Activated naive CD4-positive, alpha-beta T cell treated with anti-CD3 and anti-CD28 coated beads, Interleukin-2, amount 50 U/mL, for 24 hours (primary cell): Measurements from ENCODE around the gene FAM13A.

Experiments
- H3K27ac Mint-ChIP-seq: one replicate; pipeline ENCODE4 v1.8.0; 2021; ENCODE audit warnings: mild to moderate bottlenecking, mixed read lengths
- H3K27me3 Mint-ChIP-seq: one replicate; pipeline ENCODE4 v1.8.0; 2021; ENCODE audit warnings: mixed read lengths
- H3K36me3 Mint-ChIP-seq: one replicate; pipeline ENCODE4 v1.8.0; 2021; ENCODE audit warnings: mixed read lengths
- H3K4me1 Mint-ChIP-seq: one replicate; pipeline ENCODE4 v1.8.0; 2021; ENCODE audit warnings: mixed read lengths
- H3K4me3 Mint-ChIP-seq: one replicate; pipeline ENCODE4 v1.8.0; 2021; ENCODE audit warnings: mild to moderate bottlenecking, mixed read lengths
- H3K9me3 Mint-ChIP-seq: one replicate; pipeline ENCODE4 v1.8.0; 2021; ENCODE audit warnings: mixed read lengths

Gene FAM13A

DNA sequence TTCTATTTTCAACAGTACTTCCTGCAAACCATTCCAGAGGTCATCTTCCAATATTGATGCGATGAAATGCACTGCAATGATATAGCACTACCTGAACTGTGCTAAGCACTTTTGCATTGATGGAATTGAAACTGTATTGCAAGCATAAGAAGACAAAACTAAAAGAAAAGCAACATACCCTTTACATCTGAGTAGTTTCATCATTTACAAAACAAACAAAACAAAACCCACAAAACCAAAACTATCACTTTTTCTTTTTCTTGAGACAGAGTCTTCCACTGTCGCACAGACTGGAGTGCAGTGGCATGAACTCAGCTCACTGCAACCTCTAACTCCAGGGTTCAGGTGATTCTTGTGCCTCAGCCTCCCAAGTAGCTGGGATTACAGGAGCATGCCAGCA is 239.2 kb downstream of the FAM13A start:
- Mint-ChIP-seq H3K27me3 (peaks cover 2% of the 10 kb centered on the region), H3K9me3 (no peaks in the 10 kb centered on the region), H3K36me3 (no peaks in the 10 kb centered on the region), H3K27ac (no peak overlapping the region), H3K4me3 (no peak overlapping the region), H3K4me1 (peaks cover 33% of the 10 kb centered on the region)

DNA sequence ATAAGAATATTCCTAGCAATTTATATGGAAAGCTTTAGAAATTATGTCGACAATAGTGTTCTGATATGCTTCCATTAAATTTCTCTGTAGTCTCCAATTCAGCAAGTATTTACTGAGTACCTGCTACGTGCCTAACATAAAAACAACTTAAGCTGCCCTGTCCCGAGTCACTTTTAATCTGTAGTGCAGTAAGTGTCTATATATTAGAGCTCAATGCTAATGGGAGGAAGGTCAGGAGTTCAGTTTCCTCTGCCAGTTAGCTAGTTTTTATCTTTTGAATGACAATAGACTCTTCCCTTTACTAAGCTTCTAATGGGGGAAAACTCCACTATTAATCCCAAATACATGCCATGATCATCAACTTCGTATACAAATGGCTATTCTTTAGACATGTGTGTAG is 240.6 kb downstream of the FAM13A start:
- Mint-ChIP-seq H3K4me1 (peaks cover 26% of the 10 kb centered on the region), H3K4me3 (no peak overlapping the region), H3K27ac (no peak overlapping the region), H3K27me3 (peaks cover 2% of the 10 kb centered on the region), H3K36me3 (no peaks in the 10 kb centered on the region), H3K9me3 (no peaks in the 10 kb centered on the region)

DNA sequence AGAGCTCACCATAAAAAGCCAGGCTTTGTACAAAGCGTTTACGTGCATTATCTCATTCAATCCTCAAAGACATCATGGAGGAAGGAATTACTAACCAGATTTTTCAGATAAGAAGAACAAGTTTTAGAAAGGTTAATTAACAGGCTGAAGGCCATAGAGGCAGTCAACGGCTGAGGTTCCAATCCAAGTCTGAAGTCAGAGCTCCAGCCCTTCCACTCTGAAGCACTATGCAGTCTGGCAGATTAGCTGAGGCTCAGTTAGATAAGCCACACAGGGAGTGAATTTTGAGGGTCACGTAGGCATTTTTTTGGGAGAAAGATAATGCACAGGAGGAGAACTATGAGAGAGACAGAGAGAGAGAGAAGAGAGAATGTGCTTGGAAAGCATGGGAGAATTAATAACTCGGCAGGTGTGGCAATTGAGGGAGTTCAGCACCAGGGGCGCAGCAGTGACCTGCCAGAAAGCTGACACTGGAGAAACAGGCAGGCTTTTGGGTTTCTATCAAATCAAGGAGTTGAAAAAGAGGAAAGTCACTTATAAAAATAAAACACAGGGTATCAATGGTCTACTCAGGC is 242.9 kb downstream of the FAM13A start:
- H3K27ac Mint-ChIP-seq: no peak overlapping the region
- H3K4me3 Mint-ChIP-seq: no peak overlapping the region

GRCh38 chr4:88813013-88813412 is 244.0 kb downstream of the FAM13A start:
- H3K27ac Mint-ChIP-seq: no peak overlapping the region
- H3K4me3 Mint-ChIP-seq: no peak overlapping the region

More for the DNA sequence above, 242.9 kb downstream of the FAM13A start:
- peaks cover 10% of the 10 kb centered on the region for H3K4me1 Mint-ChIP-seq
- H3K9me3 Mint-ChIP-seq: no peaks in the 10 kb centered on the region
- H3K36me3 Mint-ChIP-seq: no peaks in the 10 kb centered on the region
- H3K27me3 Mint-ChIP-seq: peaks cover 2% of the 10 kb centered on the region

GRCh38 chr4:88812420-88812819 is 244.6 kb downstream of the FAM13A start:
- Mint-ChIP-seq H3K9me3 (no peaks in the 10 kb centered on the region), H3K27ac (no peak overlapping the region), H3K36me3 (no peaks in the 10 kb centered on the region), H3K27me3 (peaks cover 2% of the 10 kb centered on the region), H3K4me1 (no peaks in the 10 kb centered on the region), H3K4me3 (no peak overlapping the region)

More at GRCh38 chr4:88813013-88813412, 244.0 kb downstream of the FAM13A start:
- no peaks in the 10 kb centered on the region for H3K4me1 Mint-ChIP-seq
- no peaks in the 10 kb centered on the region for H3K9me3 Mint-ChIP-seq
- no peaks in the 10 kb centered on the region for H3K36me3 Mint-ChIP-seq
- peaks cover 2% of the 10 kb centered on the region for H3K27me3 Mint-ChIP-seq

GRCh38 chr4:88811904-88812303 is 245.1 kb downstream of the FAM13A start:
- Mint-ChIP-seq H3K4me1 (no peaks in the 10 kb centered on the region), H3K36me3 (no peaks in the 10 kb centered on the region), H3K4me3 (no peak overlapping the region), H3K27ac (no peak overlapping the region), H3K27me3 (peaks cover 2% of the 10 kb centered on the region), H3K9me3 (no peaks in the 10 kb centered on the region)

DNA sequence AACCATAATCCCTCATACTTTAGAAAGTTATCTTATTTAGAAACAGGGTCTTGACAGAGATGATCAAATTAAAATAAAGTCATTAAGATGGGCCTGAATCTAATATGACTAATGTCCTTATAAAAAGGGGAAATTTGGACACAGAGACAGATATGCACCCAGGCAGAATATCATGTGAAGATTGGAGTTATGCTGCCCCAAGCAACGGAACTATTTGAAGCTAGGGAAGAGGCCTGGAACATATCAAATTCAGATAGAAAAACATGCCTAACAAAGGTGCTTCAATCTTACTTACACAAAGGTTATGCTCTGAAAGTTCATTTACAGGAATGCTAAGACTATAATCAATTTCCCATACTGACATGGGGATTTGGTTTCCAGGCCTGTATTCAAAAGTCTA is 246.7 kb downstream of the FAM13A start:
- Mint-ChIP-seq H3K36me3 (no peaks in the 10 kb centered on the region), H3K4me1 (no peaks in the 10 kb centered on the region), H3K27me3 (peaks cover 2% of the 10 kb centered on the region), H3K27ac (no peak overlapping the region), H3K9me3 (no peaks in the 10 kb centered on the region), H3K4me3 (no peak overlapping the region)

- Mint-ChIP-seq H3K27ac (no peak overlapping the region), H3K4me3 (no peak overlapping the region), H3K36me3 (no peaks in the 10 kb centered on the region), H3K9me3 (no peaks in the 10 kb centered on the region), H3K27me3 (no peaks in the 10 kb centered on the region), H3K4me1 (peaks cover 3% of the 10 kb centered on the region)
Observed at GRCh38 chr4:88809576-88810219, 247.3 kb downstream of the FAM13A start.

- Mint-ChIP-seq H3K4me3 (no peak overlapping the region), H3K9me3 (no peaks in the 10 kb centered on the region)
Observed at GRCh38 chr4:88809101-88809500, 247.9 kb downstream of the FAM13A start.

DNA sequence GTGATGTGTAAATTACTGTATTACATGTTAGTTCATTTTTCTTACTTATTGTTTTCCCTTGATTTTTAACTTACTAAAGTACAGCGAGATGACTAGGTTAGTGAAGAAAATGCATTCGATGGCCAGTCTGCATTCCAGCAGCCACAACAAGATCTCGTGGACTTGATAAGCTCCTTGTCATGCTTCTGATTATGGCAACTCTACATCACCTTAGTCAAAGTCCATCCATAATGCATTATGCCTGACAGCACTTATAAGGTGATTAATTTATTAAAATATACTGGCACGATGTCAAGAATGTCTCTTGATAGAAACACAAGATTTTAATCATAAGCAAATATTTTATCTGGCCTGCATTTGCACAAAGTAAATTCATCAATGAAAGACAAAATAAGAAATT is 249.5 kb downstream of the FAM13A start:
- no peak overlapping the region for H3K27ac Mint-ChIP-seq
- H3K9me3 Mint-ChIP-seq: no peaks in the 10 kb centered on the region
- no peak overlapping the region for H3K4me3 Mint-ChIP-seq
- no peaks in the 10 kb centered on the region for H3K27me3 Mint-ChIP-seq
- peaks cover 7% of the 10 kb centered on the region for H3K4me1 Mint-ChIP-seq
- no peaks in the 10 kb centered on the region for H3K36me3 Mint-ChIP-seq

More at GRCh38 chr4:88809101-88809500, 247.9 kb downstream of the FAM13A start:
- no peak overlapping the region for H3K27ac Mint-ChIP-seq
- H3K36me3 Mint-ChIP-seq: no peaks in the 10 kb centered on the region
- peaks cover 7% of the 10 kb centered on the region for H3K4me1 Mint-ChIP-seq
- no peaks in the 10 kb centered on the region for H3K27me3 Mint-ChIP-seq

DNA sequence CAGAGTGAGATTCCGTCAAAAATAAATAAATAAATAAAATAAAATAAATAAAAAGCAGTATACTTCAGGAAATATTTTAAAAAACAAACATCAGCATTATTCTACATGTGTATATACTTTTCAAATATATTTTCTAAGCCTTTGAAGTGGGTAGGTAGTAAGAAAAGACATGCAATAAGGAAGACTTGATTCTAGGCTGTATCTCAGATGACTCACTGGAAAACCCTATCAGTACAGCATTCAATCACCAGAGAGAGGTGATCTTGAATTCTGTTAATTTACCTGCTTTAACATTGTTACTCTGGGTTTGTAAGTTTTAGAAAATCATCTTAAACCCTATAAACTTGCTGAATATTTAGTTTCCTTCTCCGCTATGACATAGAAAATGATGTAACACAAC is 252.8 kb downstream of the FAM13A start:
- Mint-ChIP-seq H3K4me3 (no peak overlapping the region), H3K27me3 (no peaks in the 10 kb centered on the region), H3K4me1 (peaks cover 7% of the 10 kb centered on the region), H3K27ac (no peak overlapping the region), H3K36me3 (no peaks in the 10 kb centered on the region), H3K9me3 (no peaks in the 10 kb centered on the region)

GRCh38 chr4:88803600-88804096 is 253.3 kb downstream of the FAM13A start:
- Mint-ChIP-seq H3K4me3 (no peak overlapping the region), H3K27me3 (no peaks in the 10 kb centered on the region), H3K36me3 (no peaks in the 10 kb centered on the region), H3K9me3 (no peaks in the 10 kb centered on the region), H3K27ac (no peak overlapping the region), H3K4me1 (peaks cover 7% of the 10 kb centered on the region)

DNA sequence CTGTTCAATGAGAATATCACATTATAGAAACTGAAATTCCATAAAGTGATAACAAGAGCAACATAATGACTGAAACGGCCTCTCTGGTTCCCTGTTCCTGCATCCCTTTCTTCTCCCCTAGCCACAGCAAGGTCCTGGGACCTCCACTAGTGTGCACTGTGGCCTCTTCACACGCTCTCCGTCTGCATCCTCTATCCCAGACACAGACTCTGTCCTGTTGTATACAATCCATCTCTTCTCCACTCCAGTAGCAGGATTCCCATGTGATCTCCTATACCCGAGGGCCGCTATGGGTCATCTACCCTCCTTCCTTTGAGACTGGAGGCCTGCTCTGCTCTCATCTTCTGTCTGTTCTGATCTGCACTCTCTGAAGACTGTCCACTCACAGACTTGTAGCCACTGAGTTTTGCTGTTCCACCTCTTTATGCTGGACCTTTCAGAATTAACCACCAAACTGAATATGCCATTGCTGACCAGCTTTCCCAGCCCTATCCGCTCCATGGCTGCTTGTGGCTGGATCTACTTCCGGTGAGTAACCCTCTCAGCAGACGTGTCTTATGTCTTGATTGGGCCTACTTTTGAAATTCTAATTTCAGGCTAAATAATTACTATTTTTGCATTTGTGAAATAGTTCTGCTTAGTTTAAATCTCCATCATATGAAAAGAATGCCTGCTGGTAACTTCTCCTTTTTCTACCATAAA is 254.2 kb downstream of the FAM13A start:
- Mint-ChIP-seq H3K9me3 (no peaks in the 10 kb centered on the region), H3K4me1 (peaks cover 7% of the 10 kb centered on the region), H3K27me3 (no peaks in the 10 kb centered on the region), H3K36me3 (peaks cover 3% of the 10 kb centered on the region), H3K4me3 (no peak overlapping the region), H3K27ac (no peak overlapping the region)

GRCh38 chr4:88802138-88802537 is 254.8 kb downstream of the FAM13A start:
- Mint-ChIP-seq H3K27ac (no peak overlapping the region), H3K36me3 (peaks cover 5% of the 10 kb centered on the region), H3K27me3 (no peaks in the 10 kb centered on the region), H3K4me3 (no peak overlapping the region), H3K4me1 (peaks cover 7% of the 10 kb centered on the region), H3K9me3 (no peaks in the 10 kb centered on the region)

GRCh38 chr4:88799900-88800299 is 257.1 kb downstream of the FAM13A start:
- Mint-ChIP-seq H3K4me1 (peaks cover 7% of the 10 kb centered on the region), H3K9me3 (no peaks in the 10 kb centered on the region), H3K27me3 (no peaks in the 10 kb centered on the region), H3K4me3 (no peak overlapping the region), H3K36me3 (peaks cover 5% of the 10 kb centered on the region), H3K27ac (peak overlapping the region; percentile 0)

- H3K4me1 Mint-ChIP-seq: peaks cover under 1% of the 10 kb centered on the region
- no peaks in the 10 kb centered on the region for H3K27me3 Mint-ChIP-seq
- H3K9me3 Mint-ChIP-seq: no peaks in the 10 kb centered on the region
- peaks cover 5% of the 10 kb centered on the region for H3K36me3 Mint-ChIP-seq
- no peak overlapping the region for H3K4me3 Mint-ChIP-seq
- H3K27ac Mint-ChIP-seq: no peak overlapping the region
Observed at GRCh38 chr4:88797725-88798124, 259.3 kb downstream of the FAM13A start.
